Stimulated activated CD4-positive, alpha-beta T cell treated with anti-CD3 and anti-CD28 coated beads, Interleukin-4, amount 100 ng/mL, for 48 hours (primary cell): Measurements from ENCODE around the gene PCMT1.

Experiments used
- DNase-seq, 2 donors: peaks; one replicate each; pipeline ENCODE4 v3.0.0-alpha.2; 2020; ENCODE audit warnings: low read depth in 2 of 2

PCMT1 gene

GRCh38 chr6:149855040-149855654 lies 105.6 kb downstream of the PCMT1 start:
- DNase-seq = no peak

GRCh38 chr6:149855741-149856140 lies 106.2 kb downstream of the PCMT1 start:
- DNase-seq = no peak

GRCh38 chr6:149856256-149856994 lies 106.9 kb downstream of the PCMT1 start:
- no peak for DNase-seq

GRCh38 chr6:149857541-149857940 lies 108.0 kb downstream of the PCMT1 start:
- no peak for DNase-seq

GRCh38 chr6:149859368-149859767 lies 109.8 kb downstream of the PCMT1 start:
- DNase-seq = no peak

GRCh38 chr6:149859938-149860337 lies 110.4 kb downstream of the PCMT1 start:
- DNase-seq = no peak

GRCh38 chr6:149860513-149860833 lies 110.9 kb downstream of the PCMT1 start:
- no peak for DNase-seq
